ENCODE results near the gene FNDC3B. TPM values are rescaled to one million over a fixed set of nuclear protein-coding genes. Genes with fewer than 3 reads are reported as not detected.
"Not testable (repeated sequence)": the region's sequence is repeated elsewhere in the genome, so short reads cannot be mapped to it uniquely, and the experiment has no call there.

FNDC3B gene
- polyA plus RNA-seq, 1 donor, result 25.9 TPM

DNA sequence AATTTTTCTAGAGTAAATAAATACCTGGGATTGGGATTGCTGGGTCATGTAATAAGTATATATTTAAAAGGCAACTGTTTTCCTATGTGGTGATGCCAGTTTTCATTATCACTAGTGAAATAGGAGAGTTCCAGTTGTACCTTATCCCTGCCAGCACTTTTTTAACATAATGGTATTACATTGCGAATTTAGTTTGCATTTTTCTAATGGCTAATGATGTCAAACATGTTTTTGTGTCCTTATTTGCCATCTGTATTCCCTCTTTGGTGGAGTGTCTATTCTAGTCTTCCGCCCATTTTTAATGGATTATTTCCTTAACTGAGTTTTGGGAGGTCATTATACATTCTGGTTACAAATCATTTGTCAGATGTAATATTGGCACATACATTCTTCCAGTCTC is 320.6 kb downstream of the FNDC3B start:
- DNase-seq, result no peak
- no peak overlapping the region for H3K27ac ChIP-seq (ENCODE audit: low read length)
- no peaks in the 10 kb centered on the region for H3K4me1 ChIP-seq (ENCODE audit: control insufficient read depth, insufficient read depth, low read length)
- WGBS (ENCODE audit: insufficient coverage, low lambda C conversion rate), result 100% methylated on average over 1 of the region's 2 CpGs
- no peaks in the 10 kb centered on the region for H3K27me3 ChIP-seq (ENCODE audit: control insufficient read depth, insufficient read depth, low read length)
- H3K9me3 ChIP-seq (ENCODE audit: control insufficient read depth, low read depth, low read length), result no peaks in the 10 kb centered on the region
- H3K4me3 ChIP-seq (ENCODE audit: low read length), result no peak overlapping the region
- H3K36me3 ChIP-seq (ENCODE audit: control insufficient read depth, insufficient read depth, low read length), result peaks cover 53% of the 10 kb centered on the region

DNA sequence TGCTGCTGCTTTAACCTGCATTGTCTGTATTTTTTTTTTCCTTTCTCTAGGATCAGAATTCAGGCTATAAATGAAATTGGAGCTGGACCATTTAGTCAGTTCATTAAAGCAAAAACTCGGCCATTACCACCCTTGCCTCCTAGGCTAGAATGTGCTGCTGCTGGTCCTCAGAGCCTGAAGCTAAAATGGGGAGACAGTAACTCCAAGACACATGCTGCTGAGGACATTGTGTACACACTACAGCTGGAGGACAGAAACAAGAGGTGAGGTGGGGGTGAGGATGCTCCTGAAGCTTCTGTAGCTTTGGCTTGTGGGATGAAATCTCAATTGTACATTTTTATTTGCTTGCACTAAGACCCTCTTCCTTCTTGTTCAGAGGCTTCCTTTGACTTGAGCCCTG is 323.2 kb downstream of the FNDC3B start:
- no peaks in the 10 kb centered on the region for H3K27me3 ChIP-seq (ENCODE audit: control insufficient read depth, insufficient read depth, low read length)
- no peak overlapping the region for H3K27ac ChIP-seq (ENCODE audit: low read length)
- WGBS (ENCODE audit: insufficient coverage, low lambda C conversion rate), result no CpG with 5 or more reads among the region's 1 CpG
- H3K9me3 ChIP-seq (ENCODE audit: control insufficient read depth, low read depth, low read length), result no peaks in the 10 kb centered on the region
- no peaks in the 10 kb centered on the region for H3K4me1 ChIP-seq (ENCODE audit: control insufficient read depth, insufficient read depth, low read length)
- no peak for DNase-seq
- H3K4me3 ChIP-seq (ENCODE audit: low read length), result no peak overlapping the region
- peaks cover 49% of the 10 kb centered on the region for H3K36me3 ChIP-seq (ENCODE audit: control insufficient read depth, insufficient read depth, low read length)

GRCh38 chr3:172364374-172365027 is 325.1 kb downstream of the FNDC3B start:
- no peak for DNase-seq
- WGBS (ENCODE audit: insufficient coverage, low lambda C conversion rate), result 100% methylated on average over 1 of the region's 3 CpGs
- Histone ChIP-seq H3K4me3 (ENCODE audit: low read length) (no peak overlapping the region), H3K27ac (ENCODE audit: low read length) (no peak overlapping the region), H3K27me3 (ENCODE audit: control insufficient read depth, insufficient read depth, low read length) (no peaks in the 10 kb centered on the region), H3K4me1 (ENCODE audit: control insufficient read depth, insufficient read depth, low read length) (no peaks in the 10 kb centered on the region), H3K36me3 (ENCODE audit: control insufficient read depth, insufficient read depth, low read length) (peaks cover 54% of the 10 kb centered on the region), H3K9me3 (ENCODE audit: control insufficient read depth, low read depth, low read length) (no peaks in the 10 kb centered on the region)

DNA sequence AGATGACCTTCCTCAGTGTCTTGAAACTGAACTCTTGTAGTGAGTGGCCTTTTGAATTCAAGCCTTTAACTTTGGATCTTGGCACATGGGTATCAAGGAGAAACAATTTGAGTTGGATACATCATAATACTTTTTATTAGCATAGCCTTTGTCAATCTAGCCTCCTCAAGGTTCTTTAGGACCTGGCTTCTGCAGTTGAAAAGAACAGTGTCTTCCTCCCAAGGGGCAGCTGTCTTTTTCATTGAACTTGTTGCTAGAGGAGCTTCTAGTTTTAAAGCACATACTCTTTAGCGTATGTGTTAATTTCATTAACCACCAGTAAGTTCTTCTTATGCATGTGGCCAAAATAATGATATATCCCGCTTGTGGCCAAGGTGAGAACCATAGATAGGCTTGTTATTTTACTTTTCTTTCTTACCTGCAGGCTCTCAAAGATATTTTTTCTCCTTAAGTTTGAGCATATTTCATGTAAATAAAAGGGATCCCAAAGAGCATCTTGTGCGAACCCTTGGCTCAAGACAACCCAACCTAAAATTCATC is 325.7 kb downstream of the FNDC3B start:
- peaks cover 54% of the 10 kb centered on the region for H3K36me3 ChIP-seq (ENCODE audit: control insufficient read depth, insufficient read depth, low read length)
- H3K27ac ChIP-seq (ENCODE audit: low read length), result no peak overlapping the region
- no peaks in the 10 kb centered on the region for H3K9me3 ChIP-seq (ENCODE audit: control insufficient read depth, low read depth, low read length)
- H3K4me1 ChIP-seq (ENCODE audit: control insufficient read depth, insufficient read depth, low read length), result no peaks in the 10 kb centered on the region
- H3K27me3 ChIP-seq (ENCODE audit: control insufficient read depth, insufficient read depth, low read length), result no peaks in the 10 kb centered on the region
- no peak for DNase-seq
- 100% methylated on average over 1 of the region's 3 CpGs for WGBS (ENCODE audit: insufficient coverage, low lambda C conversion rate)
- H3K4me3 ChIP-seq (ENCODE audit: low read length), result no peak overlapping the region

DNA sequence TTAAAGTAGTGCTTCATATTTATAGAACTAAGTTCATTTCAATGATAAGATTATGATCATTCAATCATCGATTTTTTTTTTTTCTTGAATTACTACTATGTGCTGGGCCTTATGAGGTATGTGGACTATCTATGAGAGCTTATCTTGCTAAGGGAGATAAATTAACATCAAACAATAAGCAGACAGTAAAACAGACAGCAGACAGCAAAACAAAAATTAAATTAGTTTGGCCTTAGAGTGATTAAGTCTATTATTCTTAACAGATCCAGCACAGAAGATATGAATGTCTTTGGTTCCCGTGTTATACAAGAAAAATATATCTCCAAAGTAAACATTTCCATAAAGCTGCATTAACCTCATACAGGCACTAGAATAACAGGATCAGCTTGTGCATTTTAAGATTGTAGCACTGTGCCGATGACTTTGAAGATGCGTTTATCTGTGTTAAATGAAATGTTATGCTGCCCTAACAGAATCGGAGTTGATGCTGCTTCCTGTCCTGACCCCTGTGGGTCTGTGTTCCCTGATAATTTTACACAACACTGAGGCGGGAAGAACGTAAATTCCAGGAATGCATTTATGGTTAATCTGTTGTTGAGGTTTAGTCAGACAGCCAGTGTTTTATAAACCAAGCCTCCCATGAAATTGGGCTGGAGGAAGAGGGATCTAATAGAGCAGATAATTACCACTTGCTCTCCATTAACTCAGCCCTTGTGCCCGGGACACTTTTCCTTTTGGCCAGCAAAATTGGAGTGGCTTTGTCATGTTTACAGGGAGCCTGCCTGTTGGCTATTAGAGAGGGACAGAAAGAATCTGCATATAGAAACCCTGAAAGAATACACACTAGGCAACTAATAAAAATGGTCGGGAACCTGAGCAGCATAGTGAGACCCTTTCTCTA is 328.1 kb downstream of the FNDC3B start:
- H3K27ac ChIP-seq (ENCODE audit: low read length), result no peak overlapping the region
- no peaks in the 10 kb centered on the region for H3K4me1 ChIP-seq (ENCODE audit: control insufficient read depth, insufficient read depth, low read length)
- no peaks in the 10 kb centered on the region for H3K9me3 ChIP-seq (ENCODE audit: control insufficient read depth, low read depth, low read length)
- H3K4me3 ChIP-seq (ENCODE audit: low read length), result no peak overlapping the region
- peaks cover 41% of the 10 kb centered on the region for H3K36me3 ChIP-seq (ENCODE audit: control insufficient read depth, insufficient read depth, low read length)
- 100% methylated on average over 1 of the region's 9 CpGs for WGBS (ENCODE audit: insufficient coverage, low lambda C conversion rate)
- no peak for DNase-seq
- no peaks in the 10 kb centered on the region for H3K27me3 ChIP-seq (ENCODE audit: control insufficient read depth, insufficient read depth, low read length)

- H3K27ac ChIP-seq (ENCODE audit: low read length); DNase-seq; H3K4me3 ChIP-seq (ENCODE audit: low read length); H3K9me3 ChIP-seq (ENCODE audit: control insufficient read depth, low read depth, low read length); H3K27me3 ChIP-seq (ENCODE audit: control insufficient read depth, insufficient read depth, low read length); H3K4me1 ChIP-seq (ENCODE audit: control insufficient read depth, insufficient read depth, low read length): not testable (repeated sequence)
- WGBS (ENCODE audit: insufficient coverage, low lambda C conversion rate), result 100% methylated on average over 1 of the region's 5 CpGs
- H3K36me3 ChIP-seq (ENCODE audit: control insufficient read depth, insufficient read depth, low read length), result peaks cover 40% of the 10 kb centered on the region
These were observed 329.2 kb downstream of the FNDC3B start for GRCh38 chr3:172368556-172368955.

- Histone ChIP-seq H3K27me3 (ENCODE audit: control insufficient read depth, insufficient read depth, low read length) (no peaks in the 10 kb centered on the region), H3K36me3 (ENCODE audit: control insufficient read depth, insufficient read depth, low read length) (peaks cover 38% of the 10 kb centered on the region), H3K27ac (ENCODE audit: low read length) (no peak overlapping the region), H3K4me1 (ENCODE audit: control insufficient read depth, insufficient read depth, low read length) (no peaks in the 10 kb centered on the region), H3K4me3 (ENCODE audit: low read length) (no peak overlapping the region), H3K9me3 (ENCODE audit: control insufficient read depth, low read depth, low read length) (no peaks in the 10 kb centered on the region)
- DNase-seq, result no peak
- WGBS (ENCODE audit: insufficient coverage, low lambda C conversion rate), result 100% methylated on average over 3 of the region's 9 CpGs
These were observed 330.3 kb downstream of the FNDC3B start for GRCh38 chr3:172369590-172370259.

- Histone ChIP-seq H3K27ac (ENCODE audit: low read length) (no peak overlapping the region), H3K27me3 (ENCODE audit: control insufficient read depth, insufficient read depth, low read length) (no peaks in the 10 kb centered on the region), H3K4me1 (ENCODE audit: control insufficient read depth, insufficient read depth, low read length) (no peaks in the 10 kb centered on the region), H3K9me3 (ENCODE audit: control insufficient read depth, low read depth, low read length) (no peaks in the 10 kb centered on the region), H3K36me3 (ENCODE audit: control insufficient read depth, insufficient read depth, low read length) (peaks cover 41% of the 10 kb centered on the region), H3K4me3 (ENCODE audit: low read length) (no peak overlapping the region)
- 90% methylated on average over 2 of the region's 3 CpGs for WGBS (ENCODE audit: insufficient coverage, low lambda C conversion rate)
- DNase-seq, result no peak
These were observed 331.0 kb downstream of the FNDC3B start for GRCh38 chr3:172370419-172370818.

GRCh38 chr3:172371544-172371943 is 332.2 kb downstream of the FNDC3B start:
- Histone ChIP-seq H3K36me3 (ENCODE audit: control insufficient read depth, insufficient read depth, low read length) (peaks cover 39% of the 10 kb centered on the region), H3K27ac (ENCODE audit: low read length) (no peak overlapping the region), H3K4me3 (ENCODE audit: low read length) (no peak overlapping the region), H3K9me3 (ENCODE audit: control insufficient read depth, low read depth, low read length) (no peaks in the 10 kb centered on the region), H3K4me1 (ENCODE audit: control insufficient read depth, insufficient read depth, low read length) (no peaks in the 10 kb centered on the region), H3K27me3 (ENCODE audit: control insufficient read depth, insufficient read depth, low read length) (no peaks in the 10 kb centered on the region)
- no peak for DNase-seq
- WGBS (ENCODE audit: insufficient coverage, low lambda C conversion rate), result 80% methylated on average over 1 of the region's 4 CpGs

DNA sequence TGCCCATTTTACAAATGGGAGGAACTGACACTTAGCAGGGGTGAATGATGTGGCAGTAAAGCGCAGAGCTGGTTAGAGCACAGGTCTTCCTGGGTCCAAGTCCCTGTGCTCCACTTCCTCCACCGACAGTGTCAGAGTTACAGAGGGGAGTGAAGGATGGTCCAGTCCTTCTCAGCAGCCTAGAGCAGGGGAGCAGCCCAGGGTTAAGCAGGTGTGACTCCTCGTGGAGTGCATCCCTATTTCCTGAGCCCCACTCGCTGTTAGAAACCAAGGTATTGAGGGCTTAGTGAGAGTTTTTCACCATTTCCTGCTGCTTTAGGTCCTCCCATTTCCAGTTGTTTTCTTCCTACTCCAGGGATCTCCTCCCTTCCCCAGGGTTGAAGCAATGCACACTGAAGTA is 333.5 kb downstream of the FNDC3B start:
- no peaks in the 10 kb centered on the region for H3K4me1 ChIP-seq (ENCODE audit: control insufficient read depth, insufficient read depth, low read length)
- H3K36me3 ChIP-seq (ENCODE audit: control insufficient read depth, insufficient read depth, low read length), result peaks cover 39% of the 10 kb centered on the region
- H3K9me3 ChIP-seq (ENCODE audit: control insufficient read depth, low read depth, low read length), result no peaks in the 10 kb centered on the region
- WGBS (ENCODE audit: insufficient coverage, low lambda C conversion rate), result no CpG with 5 or more reads among the region's 4 CpGs
- no peaks in the 10 kb centered on the region for H3K27me3 ChIP-seq (ENCODE audit: control insufficient read depth, insufficient read depth, low read length)
- H3K4me3 ChIP-seq (ENCODE audit: low read length), result no peak overlapping the region
- DNase-seq, result no peak
- H3K27ac ChIP-seq (ENCODE audit: low read length), result no peak overlapping the region
